NCI-H524 treated with DMSO at 0.1 percent for 48 hours (cell line): Measurements from ENCODE around the gene SLC25A19.
"Not testable (repeated sequence)": the region's sequence is repeated elsewhere in the genome, so short reads cannot be mapped to it uniquely, and the experiment has no call there.

Experiments
- DNase-seq: peaks from one replicate; lab custom pipeline; 2025; lab: John Stamatoyannopoulos, UW

The SLC25A19 gene

DNA sequence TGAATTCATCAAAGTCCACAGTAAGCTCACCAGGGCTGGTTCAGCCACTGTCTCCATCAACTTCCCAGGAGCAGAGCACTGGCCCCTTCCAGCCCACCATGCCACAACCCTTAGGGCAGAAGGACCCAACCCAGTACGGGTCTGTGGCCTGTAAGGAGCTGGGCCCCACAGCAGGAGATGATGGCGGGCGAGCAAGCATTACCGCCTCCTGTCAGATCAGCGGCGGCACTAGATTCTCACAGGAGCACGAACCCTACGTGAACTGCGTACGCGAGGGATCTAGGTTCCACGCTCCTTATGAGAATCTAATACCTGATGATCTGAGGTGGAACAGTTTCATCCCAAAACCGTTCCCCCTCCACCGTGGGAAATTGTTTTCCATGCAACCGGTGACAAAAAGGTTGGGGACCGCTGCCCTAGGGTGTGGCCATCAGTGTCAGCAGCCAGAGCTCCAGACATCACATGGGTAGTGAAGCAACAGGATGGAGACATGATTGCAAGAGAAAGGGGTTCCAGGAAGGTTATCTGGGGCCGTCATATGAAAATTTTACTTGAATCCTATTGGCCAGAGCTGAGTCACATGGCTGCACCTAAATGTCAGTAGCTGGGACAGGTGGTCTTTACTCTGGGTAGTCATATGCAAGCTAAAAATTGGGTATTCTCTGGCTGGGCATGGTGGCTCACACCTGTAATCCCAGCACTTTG, 12.4 kb upstream of the SLC25A19 start:
- no peak for DNase-seq

DNA sequence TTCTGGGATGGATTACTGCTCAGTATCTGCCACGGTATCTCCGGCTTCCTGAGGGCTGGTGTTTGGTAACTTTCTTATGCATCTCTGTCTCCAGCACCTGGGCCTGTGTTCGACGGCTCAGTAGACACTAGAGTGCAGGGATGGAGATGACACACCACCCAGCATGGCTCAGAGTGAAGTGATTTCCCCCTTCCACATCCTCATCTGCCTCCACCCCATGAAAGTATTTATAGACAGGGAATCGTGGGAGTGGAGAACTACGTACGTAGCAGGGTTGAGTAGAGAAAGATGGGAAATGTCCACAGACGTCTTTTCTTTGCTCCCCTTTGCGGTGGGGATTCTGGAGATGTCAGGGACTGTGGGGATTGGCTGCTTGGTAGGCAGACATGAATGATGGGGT, 11.8 kb upstream of the SLC25A19 start:
- DNase-seq: no peak

DNA sequence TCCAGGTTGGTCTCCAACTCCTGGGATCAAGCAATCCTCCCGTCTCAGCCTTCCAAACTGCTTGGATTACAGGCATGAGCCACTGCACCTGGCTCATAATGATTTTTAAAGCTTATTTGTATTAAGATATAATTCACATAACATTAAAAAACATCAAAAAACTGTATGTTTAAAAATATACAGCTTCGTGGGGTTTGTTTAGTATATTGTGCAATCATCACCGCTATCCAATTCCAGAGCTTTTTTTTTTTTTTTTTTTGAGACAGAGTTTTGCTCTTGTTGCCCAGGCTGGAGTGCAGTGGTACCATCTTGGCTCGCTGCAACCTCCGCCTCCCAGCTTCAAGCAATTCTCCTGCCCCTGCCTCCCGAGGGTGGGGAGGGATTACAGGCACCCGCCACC, 11.0 kb upstream of the SLC25A19 start:
- DNase-seq: no peak

DNA sequence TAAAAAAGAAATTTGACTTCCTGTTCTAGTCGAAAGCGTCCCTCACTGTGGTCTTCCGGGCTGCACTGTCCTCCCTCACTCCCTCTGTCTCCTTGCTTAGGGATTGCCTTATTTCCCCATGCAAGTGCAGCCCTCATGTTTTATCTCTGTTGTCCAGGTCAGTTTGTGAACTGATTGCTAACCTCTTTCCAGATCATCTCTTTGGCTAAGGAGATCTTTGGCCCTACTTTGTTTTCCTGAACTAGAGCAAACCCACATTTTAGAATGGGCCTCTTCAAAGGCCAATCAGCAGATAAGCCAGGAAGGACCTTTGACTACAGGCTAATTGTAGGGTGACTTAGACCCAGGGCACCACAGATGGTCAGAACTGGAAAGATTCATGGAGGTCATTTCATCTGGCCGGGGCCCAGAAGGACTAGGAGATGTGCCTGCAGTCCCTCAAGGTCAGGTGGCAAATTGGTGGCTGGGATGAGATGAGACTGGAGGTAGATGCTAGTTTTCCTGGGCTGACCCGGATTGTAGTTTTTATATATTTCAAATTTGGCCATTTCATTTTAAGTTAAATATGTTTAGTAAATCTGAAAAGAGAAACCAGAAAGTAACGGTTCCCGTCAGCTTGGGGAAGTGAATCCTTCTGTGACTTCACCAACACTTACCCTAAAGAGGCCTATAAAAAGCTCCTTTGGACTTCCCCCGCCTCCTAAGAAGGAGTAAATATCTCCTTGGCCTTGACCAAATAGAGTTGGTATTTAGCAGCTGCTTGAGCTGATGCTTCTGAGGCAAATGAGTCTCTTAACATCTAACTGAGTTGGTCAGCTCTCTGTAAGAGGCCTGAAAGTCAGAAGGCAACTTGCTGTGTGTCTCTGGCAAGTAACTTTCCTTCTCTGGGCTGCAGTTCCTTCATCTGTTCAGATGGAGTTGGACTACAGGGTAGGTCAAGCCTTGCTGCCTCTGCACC, 6.2 kb upstream of the SLC25A19 start:
- DNase-seq: no peak

DNA sequence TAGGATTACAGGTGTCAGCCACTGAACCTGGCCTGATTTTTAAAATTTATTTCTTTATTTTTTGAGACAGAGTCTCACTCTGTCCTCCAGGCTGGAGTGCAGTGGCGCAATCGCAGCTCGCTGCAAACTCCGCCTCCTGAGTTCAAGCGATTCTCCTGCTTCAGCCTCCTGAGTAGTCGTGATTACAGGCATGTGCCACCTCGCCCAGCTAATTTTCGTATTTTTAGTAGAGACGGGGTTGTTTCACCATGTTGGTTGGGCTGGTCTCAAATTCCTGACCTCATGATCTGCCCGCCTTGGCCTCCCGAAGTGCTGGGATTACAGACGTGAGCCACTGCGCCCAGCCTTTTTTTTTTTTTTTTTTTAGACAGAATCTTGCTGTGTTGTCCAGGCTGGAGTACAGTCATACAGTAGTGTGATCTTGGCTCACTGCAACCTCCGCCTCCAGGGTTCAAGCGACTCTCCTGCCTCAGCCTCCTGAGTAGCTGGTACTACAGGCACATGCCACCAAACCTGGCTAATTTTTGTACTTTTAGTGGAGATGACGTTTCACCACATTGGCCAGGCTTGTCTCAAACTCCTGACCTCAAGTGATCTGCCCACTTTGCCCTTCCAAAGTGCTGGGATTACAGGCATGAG, 3.7 kb upstream of the SLC25A19 start:
- DNase-seq: not testable (repeated sequence)

DNA sequence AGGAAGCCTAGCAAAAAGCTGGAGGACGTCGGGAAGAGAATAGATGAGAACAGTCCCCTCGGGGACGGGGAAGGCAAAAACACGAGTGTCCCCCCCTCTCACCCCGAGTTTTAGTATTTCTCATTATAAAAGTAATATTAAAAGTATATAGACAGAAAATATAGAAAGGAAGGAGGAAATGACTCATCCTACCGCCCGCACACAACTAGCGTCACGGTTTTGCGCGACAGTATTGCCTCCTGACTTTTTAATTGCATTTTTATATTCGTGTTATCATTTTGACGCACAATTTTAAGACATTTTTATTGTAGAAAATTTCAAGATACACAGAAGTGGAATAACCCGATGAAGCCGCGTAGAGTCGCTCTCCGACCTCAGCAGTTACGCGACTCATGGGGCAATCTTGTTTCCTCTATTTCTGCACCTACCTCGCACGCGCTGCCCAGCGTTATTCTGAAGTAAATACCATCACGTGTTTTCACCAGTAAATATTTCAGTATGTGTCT, 652 bp upstream of the SLC25A19 start:
- peak; percentile 38 for DNase-seq

DNA sequence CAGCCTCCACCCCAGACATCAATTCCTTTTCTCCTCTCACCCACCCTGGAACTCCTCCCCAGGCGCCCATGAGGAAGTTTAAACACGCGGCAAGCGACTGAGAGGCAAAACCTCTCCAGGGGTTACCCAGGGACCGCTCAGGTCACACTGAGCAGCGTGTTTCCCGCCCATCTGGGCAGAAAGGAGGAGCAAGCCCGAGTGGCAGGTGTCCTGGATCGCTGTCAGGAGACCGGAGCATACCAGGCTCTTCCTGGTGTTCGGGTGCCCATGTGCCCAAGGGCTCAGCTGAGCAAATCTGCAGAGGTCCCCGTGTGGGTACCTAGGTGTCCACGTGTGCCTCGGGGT, 491 bp downstream of the SLC25A19 start:
- peak; percentile 61 for DNase-seq

DNA sequence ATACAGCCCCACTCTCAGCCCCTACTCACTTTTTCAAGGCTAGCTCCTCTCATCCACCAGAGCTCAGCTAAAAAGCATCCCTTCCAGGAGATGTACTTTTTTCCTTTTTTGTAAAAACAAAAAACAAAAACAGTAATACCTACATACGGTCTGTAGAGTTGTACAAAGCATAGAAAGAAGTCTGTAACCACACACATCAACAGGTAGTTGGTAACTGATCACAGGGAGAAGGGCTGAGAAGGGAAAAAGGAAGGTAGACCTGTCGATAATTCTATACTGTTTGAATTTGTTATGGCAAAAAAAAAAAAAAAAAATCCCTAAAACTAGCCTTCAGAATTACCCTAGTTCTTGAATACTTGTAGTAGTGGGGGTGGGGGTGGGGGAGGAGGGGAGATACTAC, 874 bp downstream of the SLC25A19 start:
- DNase-seq: no peak

DNA sequence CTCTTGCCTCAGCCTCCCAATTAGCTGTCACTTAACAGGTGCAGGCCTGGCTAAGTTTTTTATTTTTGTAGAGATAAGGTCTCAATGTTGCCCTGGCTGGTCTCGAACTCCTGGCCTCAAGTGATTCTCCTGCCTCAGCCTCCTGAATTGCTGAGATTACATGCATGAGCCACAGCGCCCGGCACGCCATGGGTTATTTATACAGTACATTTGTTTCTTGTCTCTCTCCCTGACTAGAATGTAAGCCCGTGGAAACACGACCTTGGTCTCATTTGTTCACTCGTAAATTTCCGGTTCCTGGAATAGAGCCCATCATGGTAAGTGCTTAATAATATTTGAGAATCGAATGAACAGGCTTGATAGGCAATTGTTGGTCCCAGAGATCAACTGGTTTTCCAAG, 2.0 kb downstream of the SLC25A19 start:
- no peak for DNase-seq

DNA sequence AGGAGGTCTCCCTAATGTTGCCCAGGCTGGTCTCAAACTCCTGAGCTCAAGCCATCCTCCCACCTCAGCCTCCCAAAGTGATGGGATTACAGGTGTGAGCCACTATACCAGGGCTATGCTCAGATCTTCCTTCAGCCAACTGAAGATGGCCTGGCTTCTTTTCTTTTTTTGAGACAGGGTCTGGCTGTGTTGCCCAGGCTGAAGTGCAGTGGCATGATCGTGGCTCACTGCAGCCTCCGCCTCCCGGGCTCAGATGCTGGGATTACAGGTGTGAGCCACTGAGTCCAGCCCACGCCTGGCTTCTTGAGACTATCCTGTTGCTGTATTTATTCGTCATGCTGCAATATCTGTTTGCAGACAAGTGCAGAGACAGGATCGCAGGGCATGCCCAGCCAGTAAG, 4.1 kb downstream of the SLC25A19 start:
- no peak for DNase-seq

DNA sequence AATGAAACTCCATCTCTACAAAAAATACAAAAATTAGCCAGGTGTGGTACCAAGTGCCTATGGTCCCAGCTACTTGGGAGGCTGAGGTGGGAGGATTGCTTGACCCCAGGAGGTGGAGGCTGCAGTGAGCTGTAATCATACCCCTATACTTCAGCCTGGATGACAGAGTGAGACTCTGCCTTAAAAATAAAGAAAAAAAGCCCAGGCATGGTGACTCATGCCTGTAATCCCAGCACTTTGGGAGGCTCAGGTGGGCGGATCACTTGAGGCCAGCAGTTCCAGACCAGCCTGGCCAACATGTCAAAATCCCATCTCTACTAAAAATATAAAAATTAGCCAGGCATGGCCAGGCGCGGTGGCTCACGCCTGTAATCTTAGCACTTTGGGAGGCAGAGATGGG, 9.0 kb downstream of the SLC25A19 start:
- DNase-seq: not testable (repeated sequence)

DNA sequence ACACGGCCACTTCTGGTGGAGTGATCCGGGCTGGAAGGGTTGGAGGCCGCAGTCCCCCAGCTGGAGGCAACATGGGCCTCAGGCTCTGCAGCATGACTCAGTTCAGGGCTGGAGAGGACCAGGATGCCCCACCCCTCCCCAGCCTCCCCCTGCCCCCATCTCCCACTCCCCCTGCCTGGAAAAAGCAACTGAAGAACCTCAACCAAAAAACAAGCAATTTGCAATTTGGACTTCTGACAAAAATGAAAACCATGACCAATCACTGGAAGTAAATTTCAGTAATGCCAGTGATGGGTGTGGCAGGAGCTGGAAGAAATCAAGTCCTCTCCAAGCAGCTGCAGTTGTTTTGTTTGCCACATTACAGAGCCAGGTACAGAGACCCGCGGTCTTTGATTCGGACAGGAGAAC, 11.6 kb downstream of the SLC25A19 start:
- DNase-seq: no peak

DNA sequence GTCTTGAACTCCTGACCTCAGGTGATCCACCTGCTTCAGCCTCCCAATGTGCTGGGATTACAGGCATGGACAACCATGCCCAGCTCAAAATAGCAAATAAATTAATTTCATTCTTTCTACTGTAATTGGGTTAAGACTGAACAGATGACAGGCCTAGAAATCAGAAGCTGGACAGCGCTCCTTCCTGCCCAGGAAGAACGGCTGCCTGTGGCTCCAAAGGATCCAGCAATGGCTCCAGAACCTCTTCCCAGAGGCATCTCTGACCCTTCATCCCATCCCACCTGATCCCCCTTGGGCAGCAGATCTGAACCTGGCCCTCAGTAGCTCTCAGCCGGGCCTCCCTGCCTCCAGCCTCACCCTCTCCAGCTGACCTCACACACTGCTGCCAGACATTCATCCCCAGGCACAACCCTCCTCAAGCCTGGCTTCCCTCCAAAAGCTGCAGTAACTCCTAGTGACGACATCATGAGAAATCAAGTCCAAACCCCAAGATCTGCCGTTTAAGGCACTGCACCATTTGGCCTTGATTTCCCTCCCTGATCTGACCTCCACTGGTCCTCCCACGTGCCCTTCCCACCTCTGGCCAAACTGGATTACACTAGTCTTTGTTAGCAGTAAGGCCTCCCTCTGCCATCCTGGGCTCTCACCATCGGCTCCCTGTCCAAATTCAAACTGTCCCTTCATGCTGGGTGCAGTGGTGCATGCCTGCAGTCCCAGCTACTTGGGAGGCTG, 15.1 kb downstream of the SLC25A19 start:
- DNase-seq: no peak

DNA sequence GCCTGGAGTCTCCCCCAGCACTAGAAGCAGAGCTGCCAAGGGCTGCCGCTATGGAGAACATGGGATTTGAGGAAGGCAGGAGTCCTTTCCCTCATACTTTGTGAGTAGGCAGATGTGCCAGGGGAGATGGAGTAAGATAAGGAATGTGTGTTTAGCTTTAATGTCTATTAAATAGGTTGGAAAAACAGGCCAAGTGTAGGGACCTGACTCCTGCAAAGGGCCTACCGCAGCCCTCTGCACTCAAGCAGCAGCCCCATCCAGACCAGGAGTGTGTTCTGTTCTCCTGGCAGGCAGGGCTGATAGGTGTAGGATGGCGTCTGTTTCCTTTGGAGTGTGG, 16.4 kb downstream of the SLC25A19 start:
- no peak for DNase-seq

DNA sequence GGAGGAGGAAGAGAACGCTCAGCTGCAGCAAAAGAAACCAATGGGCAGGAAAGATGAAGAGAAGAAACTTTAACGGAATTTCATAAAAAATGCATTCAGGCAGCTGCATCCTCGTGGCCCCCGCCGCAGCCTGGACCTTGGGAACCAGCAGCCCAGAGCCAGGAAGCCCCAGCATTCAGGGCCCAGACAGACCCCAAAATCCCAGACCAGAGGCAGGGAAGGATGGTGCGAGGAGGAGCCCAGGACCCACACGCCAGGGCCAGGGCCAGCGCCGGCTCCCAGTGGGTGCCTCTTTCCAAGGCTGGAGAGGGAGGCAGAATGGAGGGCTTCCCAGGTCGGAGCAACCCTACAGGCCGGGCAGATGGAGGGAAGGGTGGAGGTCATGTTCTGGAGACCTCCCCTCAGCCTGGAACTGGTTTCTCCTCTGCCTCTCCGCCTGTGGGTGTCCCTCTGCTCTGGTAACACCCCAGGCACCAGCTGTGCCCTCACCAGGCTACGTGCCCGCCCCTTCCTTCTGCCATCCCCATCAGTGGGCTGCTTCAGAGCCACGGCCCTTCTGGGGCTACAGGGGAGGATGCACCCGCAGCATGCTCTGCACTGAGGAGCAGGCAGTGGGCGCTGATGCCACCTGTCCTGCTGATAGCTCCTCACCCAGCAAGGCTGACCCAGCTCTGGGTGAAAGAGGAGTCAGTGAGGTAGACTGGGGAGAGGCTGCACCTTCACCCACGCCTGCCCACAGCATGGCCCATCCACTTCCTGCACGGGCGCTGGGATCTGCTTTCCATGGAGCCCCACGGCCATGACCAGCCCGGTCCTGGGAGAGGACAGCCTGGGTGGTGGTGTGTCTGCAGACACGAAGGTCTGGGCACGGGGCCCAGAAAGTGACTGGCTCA, 17.0 kb downstream of the SLC25A19 start:
- DNase-seq: peak; percentile 57

DNA sequence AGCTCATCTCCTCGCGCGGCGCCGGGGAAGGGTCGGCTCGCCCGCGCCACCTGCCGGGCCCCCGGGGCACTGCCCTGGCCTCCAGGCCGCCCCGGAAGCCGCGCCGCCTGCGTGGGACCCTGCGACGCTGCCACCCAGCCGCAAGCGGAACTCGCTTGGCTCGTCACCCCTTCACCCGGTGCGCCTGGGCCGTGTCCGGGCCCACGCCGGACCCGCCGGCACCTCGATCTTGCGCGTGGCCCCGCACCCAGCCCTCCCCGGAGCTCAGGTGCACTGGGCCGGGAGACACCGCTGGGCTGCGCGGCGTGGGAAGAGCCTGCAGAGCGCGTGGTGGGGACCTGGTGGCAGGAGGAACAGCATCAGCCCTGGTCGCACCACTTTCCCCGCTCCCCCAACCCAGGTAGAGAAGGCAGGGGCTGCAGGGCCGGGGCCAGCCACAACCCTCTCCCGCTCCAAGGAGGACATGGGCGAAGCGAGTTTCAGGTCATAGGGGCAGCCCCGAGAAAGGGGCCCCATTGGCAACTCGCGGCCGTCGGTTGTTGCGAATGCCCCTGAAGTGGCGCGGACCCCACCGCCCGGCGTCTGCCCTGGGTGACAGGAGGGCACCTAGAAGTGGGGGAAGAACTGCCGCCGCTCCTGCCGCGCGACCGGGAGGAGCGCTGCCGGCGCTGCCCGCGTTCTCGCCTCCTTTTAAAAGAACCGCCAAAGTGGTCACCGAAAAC, 17.8 kb downstream of the SLC25A19 start:
- DNase-seq: peak; percentile 26

DNA sequence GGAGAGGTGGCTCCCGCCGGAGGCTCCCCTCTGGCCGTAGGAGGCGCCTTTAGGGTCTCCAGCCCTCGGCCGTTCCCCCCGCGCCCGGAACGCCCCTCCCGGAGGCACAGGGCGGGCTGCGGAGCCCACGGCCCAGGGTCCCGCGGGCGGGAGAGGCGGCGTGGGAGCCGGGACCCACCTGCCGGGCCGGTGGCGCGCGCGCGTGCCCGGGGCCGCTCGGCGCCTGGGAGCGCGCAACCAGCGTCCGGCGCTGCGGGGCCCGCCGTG, 18.3 kb downstream of the SLC25A19 start, which contains the start of gene MIF4GD:
Gene MIF4GD (minus strand): TSS at position 266 of the 267 bp plus-strand sequence. CDS start 1,036 bp downstream, outside the sequence.
- DNase-seq: no peak

DNA sequence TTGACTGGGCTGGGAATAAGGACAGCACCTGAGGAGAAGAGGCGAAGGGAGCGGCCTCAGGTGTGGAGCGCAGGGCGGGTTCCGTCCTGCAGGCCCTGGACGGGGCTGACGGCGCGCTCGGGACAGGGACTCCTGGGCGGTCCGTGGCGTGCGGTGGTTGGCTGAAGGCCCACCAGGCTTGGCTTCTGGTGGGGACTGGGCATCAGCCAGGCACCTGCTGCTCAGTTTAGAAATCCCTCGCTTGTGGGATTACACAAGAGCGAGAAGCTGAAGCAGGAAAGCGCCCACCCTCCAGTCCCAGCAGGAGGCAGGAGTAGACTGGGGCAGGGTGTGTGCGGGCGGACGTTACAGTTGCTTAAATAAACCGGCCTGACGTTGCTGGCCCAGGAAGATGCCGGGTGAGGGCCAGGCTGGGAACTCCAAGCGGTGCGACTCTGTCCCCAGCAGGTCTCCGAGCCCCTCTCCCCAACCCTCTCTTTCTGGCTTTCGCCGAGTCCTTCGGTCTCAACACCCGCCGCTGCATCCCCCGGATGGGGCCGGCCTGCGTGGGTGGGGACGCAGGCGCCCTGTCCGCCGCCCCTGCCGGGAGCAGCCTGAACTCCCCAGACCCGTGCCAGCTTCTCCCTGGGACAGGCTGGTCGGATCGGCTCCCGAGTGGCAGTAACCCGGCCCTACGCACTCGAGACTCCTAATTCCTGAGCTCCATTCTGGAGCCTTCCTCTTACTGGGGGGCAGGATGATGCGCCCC, 18.8 kb downstream of the SLC25A19 start:
- DNase-seq: peak; percentile 71

DNA sequence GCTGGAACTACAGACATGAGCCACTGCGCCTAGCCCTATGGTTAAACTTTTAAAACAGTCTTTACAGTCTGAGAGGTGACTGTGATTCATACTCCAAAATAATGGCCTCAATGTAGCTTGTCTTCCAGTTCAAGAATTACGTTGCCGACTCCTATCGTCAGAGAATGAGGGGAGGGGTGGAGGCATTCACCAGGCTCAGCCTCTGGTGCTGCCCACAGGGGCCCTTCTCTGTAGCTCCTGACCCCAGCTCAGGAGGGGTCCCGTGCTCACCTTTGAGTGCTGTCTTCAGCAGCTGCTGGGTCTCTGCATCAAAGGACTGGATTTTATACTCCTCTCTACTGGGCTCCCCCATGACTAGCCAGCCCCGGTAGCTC, 19.4 kb downstream of the SLC25A19 start:
- no peak for DNase-seq
